DND-41 (cell line): Measurements from ENCODE around the gene SIX3.

Experiments
- ATAC-seq: fragments of 200-7000 bp; cut with Tn5 transposase; 3 replicates; pipeline ENCODE4 v1.9.1; 2021; ENCODE audit warnings: low read depth; ENCODE audit not compliant: insufficient read depth
- DNase-seq: peaks from one replicate; pipeline ENCODE4 v3.0.0-alpha.2; 2020
- H2AFZ ChIP-seq: 2 replicates; pipeline ENCODE4 v1.6.0; 2012; ENCODE audit warnings: low read depth, low read length
- H3K27ac ChIP-seq: 2 replicates; pipeline ENCODE4 v1.5.1; 2012; ENCODE audit warnings: low read length, inconsistent platforms
- H3K27me3 ChIP-seq: fragments of 200-600 bp; sonication (generic); 2 replicates; pipeline ENCODE4 v1.6.0; 2012; ENCODE audit warnings: low read length, mild to moderate bottlenecking, inconsistent platforms; ENCODE audit not compliant: insufficient read depth, poor library complexity
- H3K36me3 ChIP-seq: 2 replicates; pipeline ENCODE4 v1.5.1; 2012; ENCODE audit warnings: low read length, inconsistent platforms; ENCODE audit not compliant: insufficient read depth
- H3K4me1 ChIP-seq: 2 replicates; pipeline ENCODE4 v1.5.1; 2012; ENCODE audit warnings: mild to moderate bottlenecking, low read length; ENCODE audit not compliant: insufficient read depth
- H3K4me2 ChIP-seq: 2 replicates; pipeline ENCODE4 v1.6.0; 2012; ENCODE audit warnings: mild to moderate bottlenecking, moderate library complexity, low read length, inconsistent platforms; ENCODE audit not compliant: insufficient read depth
- H3K4me3 ChIP-seq, 2 experiments: fragments of 200-600 bp in 1 of 2; shearing (Covaris generic) in 1 of 2; 2 replicates each; pipeline ENCODE4 v1.5.1; 2012 to 2016; ENCODE audit warnings: inconsistent platforms in 2 of 2, low read length in 2 of 2, mild to moderate bottlenecking in 2 of 2, low read depth in 1 of 2, moderate library complexity in 1 of 2
- H3K79me2 ChIP-seq: 2 replicates; pipeline ENCODE4 v1.6.0; 2012; ENCODE audit warnings: low read length, inconsistent platforms; ENCODE audit not compliant: insufficient read depth
- H3K9ac ChIP-seq: 2 replicates; pipeline ENCODE4 v1.6.0; 2012; ENCODE audit warnings: low read depth, mild to moderate bottlenecking, inconsistent platforms, low read length, moderate library complexity
- H3K9me3 ChIP-seq: 2 replicates; pipeline ENCODE4 v1.5.1; 2012; ENCODE audit warnings: low read length, moderate library complexity, mild to moderate bottlenecking, inconsistent platforms; ENCODE audit not compliant: insufficient read depth, severe bottlenecking
- H4K20me1 ChIP-seq: 2 replicates; pipeline ENCODE4 v1.6.0; 2012; ENCODE audit warnings: low read length; ENCODE audit not compliant: insufficient read depth
- CTCF ChIP-seq: IDR thresholded peaks from 2 replicates; pipeline ENCODE4 v1.5.1; 2012; ENCODE audit warnings: borderline replicate concordance, low read length, moderate library complexity, mild to moderate bottlenecking; ENCODE audit not compliant: poor library complexity, severe bottlenecking; ENCODE audit errors: extremely low read depth
- EZH2 ChIP-seq: IDR thresholded peaks from 3 replicates; pipeline ENCODE4 v1.6.1; 2012; ENCODE audit warnings: borderline replicate concordance, low read depth, mild to moderate bottlenecking, moderate library complexity, low read length, inconsistent platforms; ENCODE audit not compliant: severe bottlenecking

Gene SIX3

GRCh38 chr2:44928483-44929158, 12.9 kb upstream of the SIX3 start:
- DNase-seq (no peak), ATAC-seq (no peak)
- no peaks in the 10 kb centered on the region for H3K79me2 ChIP-seq
- peaks cover 13% of the 10 kb centered on the region for H3K27me3 ChIP-seq
- no peak overlapping the region for H2AFZ ChIP-seq
- no peak overlapping the region for H3K9ac ChIP-seq
- H3K27ac ChIP-seq, result no peak overlapping the region
- H3K4me2 ChIP-seq, result no peak overlapping the region
- H3K36me3 ChIP-seq, result no peaks in the 10 kb centered on the region
- no peak overlapping the region for H3K4me3 ChIP-seq
- H3K4me1 ChIP-seq, result no peaks in the 10 kb centered on the region
- no peak for TF ChIP-seq EZH2
- no peak for TF ChIP-seq CTCF
- no peaks in the 10 kb centered on the region for H4K20me1 ChIP-seq
- no peaks in the 10 kb centered on the region for H3K9me3 ChIP-seq

GRCh38 chr2:44929159-44929734, 12.3 kb upstream of the SIX3 start:
- Histone ChIP-seq H3K4me2 (no peak overlapping the region), H4K20me1 (no peaks in the 10 kb centered on the region), H3K4me3 (no peak overlapping the region), H2AFZ (no peak overlapping the region), H3K9ac (no peak overlapping the region), H3K36me3 (no peaks in the 10 kb centered on the region), H3K27me3 (peaks cover 13% of the 10 kb centered on the region), H3K27ac (no peak overlapping the region), H3K9me3 (no peaks in the 10 kb centered on the region), H3K79me2 (no peaks in the 10 kb centered on the region), H3K4me1 (no peaks in the 10 kb centered on the region)
- no peak for ATAC-seq
- no peak for DNase-seq
- TF ChIP-seq EZH2 (no peak), CTCF (no peak)

- no peak overlapping the region for H3K9ac ChIP-seq
- H3K4me2 ChIP-seq, result no peak overlapping the region
- no peaks in the 10 kb centered on the region for H3K79me2 ChIP-seq
- H4K20me1 ChIP-seq, result no peaks in the 10 kb centered on the region
- no peak for DNase-seq
- ATAC-seq, result no peak
- H3K36me3 ChIP-seq, result no peaks in the 10 kb centered on the region
- no peak overlapping the region for H3K4me3 ChIP-seq
- H3K4me1 ChIP-seq, result no peaks in the 10 kb centered on the region
- H2AFZ ChIP-seq, result no peak overlapping the region
- H3K27ac ChIP-seq, result no peak overlapping the region
- H3K27me3 ChIP-seq, result peaks cover 9% of the 10 kb centered on the region
- TF ChIP-seq CTCF (no peak), EZH2 (no peak)
- H3K9me3 ChIP-seq, result no peaks in the 10 kb centered on the region
These were observed 11.7 kb upstream of the SIX3 start for GRCh38 chr2:44929735-44930273.
